HG02885 (cell line): ENCODE results near the gene ADGRL3.
"Not testable (repeated sequence)": the region's sequence is repeated elsewhere in the genome, so short reads cannot be mapped to it uniquely, and the experiment has no call there.

Experiments used
- ATAC-seq: cut with Tn5 transposase; IDR thresholded peaks from one replicate; pipeline ENCODE4 v1.9.1; 2021; ENCODE audit warnings: mild to moderate bottlenecking; ENCODE audit not compliant: unreplicated experiment, poor library complexity

Gene ADGRL3

GRCh38 chr4:61204353-61205060 lies 4.4 kb downstream of the ADGRL3 start:
- no peak for ATAC-seq

- no peak for ATAC-seq
Observed at GRCh38 chr4:61205066-61205465, 4.9 kb downstream of the ADGRL3 start.

GRCh38 chr4:61207156-61207555 lies 7.0 kb downstream of the ADGRL3 start:
- not testable (repeated sequence) for ATAC-seq

- no peak for ATAC-seq
Observed at GRCh38 chr4:61210186-61210939, 10.2 kb downstream of the ADGRL3 start.

GRCh38 chr4:61211781-61212180 lies 11.7 kb downstream of the ADGRL3 start:
- no peak for ATAC-seq

- no peak for ATAC-seq
Observed at GRCh38 chr4:61212788-61213187, 12.7 kb downstream of the ADGRL3 start.

GRCh38 chr4:61214680-61215079 lies 14.6 kb downstream of the ADGRL3 start:
- ATAC-seq: no peak

- no peak for ATAC-seq
Observed at GRCh38 chr4:61217222-61217621, 17.1 kb downstream of the ADGRL3 start.

GRCh38 chr4:61220556-61220955 lies 20.4 kb downstream of the ADGRL3 start:
- no peak for ATAC-seq

- no peak for ATAC-seq
Observed at GRCh38 chr4:61223385-61223784, 23.3 kb downstream of the ADGRL3 start.

- ATAC-seq: no peak
Observed at GRCh38 chr4:61224573-61224972, 24.4 kb downstream of the ADGRL3 start.

- no peak for ATAC-seq
Observed at GRCh38 chr4:61225656-61226055, 25.5 kb downstream of the ADGRL3 start.

- no peak for ATAC-seq
Observed at GRCh38 chr4:61231421-61231820, 31.3 kb downstream of the ADGRL3 start.

GRCh38 chr4:61239250-61239649 lies 39.1 kb downstream of the ADGRL3 start:
- no peak for ATAC-seq

- no peak for ATAC-seq
Observed at GRCh38 chr4:61243962-61244361, 43.8 kb downstream of the ADGRL3 start.

GRCh38 chr4:61245069-61245714 lies 45.1 kb downstream of the ADGRL3 start:
- no peak for ATAC-seq

- ATAC-seq: no peak
Observed at GRCh38 chr4:61246034-61246433, 45.9 kb downstream of the ADGRL3 start.

- no peak for ATAC-seq
Observed at GRCh38 chr4:61248705-61249104, 48.6 kb downstream of the ADGRL3 start.

GRCh38 chr4:61251129-61251528 lies 51.0 kb downstream of the ADGRL3 start:
- ATAC-seq: no peak

- no peak for ATAC-seq
Observed at GRCh38 chr4:61254406-61254805, 54.3 kb downstream of the ADGRL3 start.

GRCh38 chr4:61273233-61273632 lies 73.1 kb downstream of the ADGRL3 start:
- ATAC-seq: no peak
